Measurements from ENCODE around the gene COX6A2.

COX6A2 gene

DNA sequence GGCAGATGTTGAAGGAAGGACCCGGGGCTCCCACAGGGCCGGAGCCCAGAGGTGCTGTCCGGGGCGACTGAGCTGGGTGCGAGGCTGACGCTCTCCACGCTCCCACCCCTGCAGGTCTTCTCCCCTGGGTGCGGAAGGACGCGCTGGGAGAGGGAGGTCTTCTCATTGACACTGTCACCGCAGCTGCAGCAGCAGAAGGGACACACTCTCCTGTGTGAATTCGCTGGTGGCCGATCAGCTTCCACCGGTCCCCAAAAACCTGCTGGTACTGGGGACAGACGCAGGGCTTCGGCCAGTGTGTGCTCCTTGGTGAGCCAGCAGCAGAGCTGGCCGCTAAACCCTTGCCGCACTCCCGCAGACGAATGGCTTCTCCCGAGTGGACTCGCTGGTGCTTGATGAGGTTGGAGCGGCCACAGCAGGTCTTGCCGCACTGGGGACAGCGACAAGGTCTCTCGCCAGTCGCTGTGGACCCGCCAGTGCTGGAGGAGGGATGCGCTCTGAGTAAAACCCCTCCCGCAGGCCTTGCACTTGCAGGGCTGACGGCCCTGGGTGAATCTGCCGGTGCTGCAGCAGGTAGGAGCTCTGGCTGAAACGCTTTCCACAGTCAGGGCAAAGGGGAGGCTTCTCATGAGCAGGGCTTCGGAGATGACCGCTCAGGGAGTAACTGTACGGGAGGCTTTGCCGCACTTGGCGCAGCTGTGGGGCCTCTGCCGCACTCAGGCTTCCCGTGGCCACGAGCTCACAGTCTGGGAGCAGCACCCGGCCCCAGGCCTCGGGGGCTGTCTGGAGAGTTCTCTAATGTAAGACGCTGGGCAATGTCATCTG, 8.3 kb upstream of the COX6A2 start:
- Histone ChIP-seq H2AFZ (ENCODE audit: low read depth, low read length) (no peak overlapping the region), H4K8ac (ENCODE audit: low read length) (no peak overlapping the region), H3K4me1 (ENCODE audit: control insufficient read depth, insufficient read depth, low read depth, low read length) (no peaks in the 10 kb centered on the region), H3K79me1 (replicated peaks; ENCODE audit: low read length, poor library complexity, severe bottlenecking) (no peaks in the 10 kb centered on the region), H2BK120ac (ENCODE audit: low read depth, low read length) (no peak overlapping the region), H2AK5ac (ENCODE audit: low read length, severe bottlenecking) (no peak overlapping the region), H3K18ac (ENCODE audit: low read depth in 1 of 2, low read length in 2 of 2) (no peak overlapping the region), H3K4ac (ENCODE audit: low read depth in 1 of 2, low read length in 2 of 2) (no peak overlapping the region), H2BK5ac (ENCODE audit: low read depth, low read length, poor library complexity, severe bottlenecking) (no peak overlapping the region), H2BK12ac (ENCODE audit: low read length in 2 of 2) (no peak overlapping the region), H3K36me3 (ENCODE audit: control insufficient read depth in 1 of 2, insufficient read depth in 2 of 2, low read depth in 1 of 2, low read length in 2 of 2) (no peaks in the 10 kb centered on the region), H3K4me2 (ENCODE audit: low read length, poor library complexity, severe bottlenecking) (no peak overlapping the region), H4K91ac (ENCODE audit: low read length) (no peak overlapping the region), H3K9ac (ENCODE audit: low read length) (no peak overlapping the region), H3K14ac (ENCODE audit: low read length in 2 of 2) (no peak overlapping the region), H3K4me3 (ENCODE audit: insufficient read depth in 1 of 2, low read depth in 1 of 2, low read length in 2 of 2) (no peak overlapping the region), H3K27me3 (ENCODE audit: control insufficient read depth in 1 of 2, insufficient read depth in 1 of 2, low read length in 2 of 2) (no peaks in the 10 kb centered on the region), H3K27ac (ENCODE audit: low read length, poor library complexity, severe bottlenecking) (no peak overlapping the region), H2BK15ac (ENCODE audit: low read depth, poor library complexity, severe bottlenecking) (no peak overlapping the region), H3K23ac (ENCODE audit: low read length in 2 of 2) (no peak overlapping the region), H3K9me3 (ENCODE audit: control insufficient read depth, low read length) (no peaks in the 10 kb centered on the region)
- no peak for DNase-seq
- WGBS = 94% methylated on average over 44 of the region's 44 CpGs

DNA sequence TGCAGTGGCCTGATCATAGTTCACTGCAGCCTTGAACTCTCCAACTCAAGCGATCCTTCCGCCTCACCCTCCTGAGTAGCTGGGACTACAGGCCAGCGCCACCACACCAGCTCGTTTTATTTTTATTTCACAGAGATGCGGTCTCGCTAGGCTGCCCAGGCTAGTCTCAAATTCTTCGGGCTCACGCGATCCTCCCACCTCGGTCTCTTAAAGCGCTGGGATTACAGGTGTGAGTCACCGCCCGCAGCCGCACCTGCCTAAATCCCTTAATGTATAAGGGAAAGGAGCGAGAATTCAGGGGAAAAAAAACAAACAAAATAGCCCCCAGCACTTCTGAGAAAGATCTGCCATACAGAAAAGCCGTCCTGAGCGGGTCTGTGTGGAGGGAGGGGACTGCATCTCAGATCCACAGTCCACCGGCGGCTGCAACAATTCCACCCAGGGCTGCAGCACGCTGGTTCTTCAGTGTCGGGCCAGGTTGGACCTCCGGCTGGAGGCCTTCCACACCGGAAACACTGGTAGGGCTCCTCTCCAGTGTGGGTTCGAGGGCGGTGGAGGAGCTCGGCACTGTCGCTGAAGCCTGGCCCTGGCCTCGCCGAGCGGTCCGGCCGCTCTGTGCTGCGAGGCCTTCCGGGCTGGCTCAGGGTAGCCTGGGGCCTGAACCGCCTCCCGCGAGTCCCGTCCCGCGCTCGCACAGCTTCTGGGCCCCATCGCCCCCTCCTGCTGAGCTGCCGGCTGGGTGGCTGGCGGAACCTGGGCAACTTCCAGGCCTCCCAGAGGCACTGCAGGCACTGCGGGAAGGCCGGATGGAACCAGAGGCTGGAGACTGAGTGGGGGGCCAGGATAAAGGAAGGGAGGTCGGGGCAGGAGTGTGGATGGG, 7.4 kb upstream of the COX6A2 start:
- no peaks in the 10 kb centered on the region for H3K36me3 ChIP-seq (ENCODE audit: control insufficient read depth in 1 of 2, insufficient read depth in 2 of 2, low read depth in 1 of 2, low read length in 2 of 2)
- H3K9ac ChIP-seq (ENCODE audit: low read length) = no peak overlapping the region
- no peak overlapping the region for H4K8ac ChIP-seq (ENCODE audit: low read length)
- H2AFZ ChIP-seq (ENCODE audit: low read depth, low read length) = no peak overlapping the region
- no peak overlapping the region for H2BK120ac ChIP-seq (ENCODE audit: low read depth, low read length)
- H3K4me3 ChIP-seq (ENCODE audit: insufficient read depth in 1 of 2, low read depth in 1 of 2, low read length in 2 of 2) = no peak overlapping the region
- 89% methylated on average over 43 of the region's 47 CpGs for WGBS
- H2BK5ac ChIP-seq (ENCODE audit: low read depth, low read length, poor library complexity, severe bottlenecking) = no peak overlapping the region
- H3K18ac ChIP-seq (ENCODE audit: low read depth in 1 of 2, low read length in 2 of 2) = no peak overlapping the region
- no peaks in the 10 kb centered on the region for H3K4me1 ChIP-seq (ENCODE audit: control insufficient read depth, insufficient read depth, low read depth, low read length)
- no peak for DNase-seq
- H3K4ac ChIP-seq (ENCODE audit: low read depth in 1 of 2, low read length in 2 of 2) = no peak overlapping the region
- H3K79me1 ChIP-seq (replicated peaks; ENCODE audit: low read length, poor library complexity, severe bottlenecking) = no peaks in the 10 kb centered on the region
- no peak overlapping the region for H4K91ac ChIP-seq (ENCODE audit: low read length)
- H3K27ac ChIP-seq (ENCODE audit: low read length, poor library complexity, severe bottlenecking) = no peak overlapping the region
- no peak overlapping the region for H2BK15ac ChIP-seq (ENCODE audit: low read depth, poor library complexity, severe bottlenecking)
- H3K14ac ChIP-seq (ENCODE audit: low read length in 2 of 2) = no peak overlapping the region
- H3K23ac ChIP-seq (ENCODE audit: low read length in 2 of 2) = no peak overlapping the region
- no peak overlapping the region for H2AK5ac ChIP-seq (ENCODE audit: low read length, severe bottlenecking)
- H3K4me2 ChIP-seq (ENCODE audit: low read length, poor library complexity, severe bottlenecking) = no peak overlapping the region
- H2BK12ac ChIP-seq (ENCODE audit: low read length in 2 of 2) = no peak overlapping the region
- H3K27me3 ChIP-seq (ENCODE audit: control insufficient read depth in 1 of 2, insufficient read depth in 1 of 2, low read length in 2 of 2) = peaks cover 0 to 5% of the 10 kb centered on the region in 2 experiments
- H3K9me3 ChIP-seq (ENCODE audit: control insufficient read depth, low read length) = no peaks in the 10 kb centered on the region

DNA sequence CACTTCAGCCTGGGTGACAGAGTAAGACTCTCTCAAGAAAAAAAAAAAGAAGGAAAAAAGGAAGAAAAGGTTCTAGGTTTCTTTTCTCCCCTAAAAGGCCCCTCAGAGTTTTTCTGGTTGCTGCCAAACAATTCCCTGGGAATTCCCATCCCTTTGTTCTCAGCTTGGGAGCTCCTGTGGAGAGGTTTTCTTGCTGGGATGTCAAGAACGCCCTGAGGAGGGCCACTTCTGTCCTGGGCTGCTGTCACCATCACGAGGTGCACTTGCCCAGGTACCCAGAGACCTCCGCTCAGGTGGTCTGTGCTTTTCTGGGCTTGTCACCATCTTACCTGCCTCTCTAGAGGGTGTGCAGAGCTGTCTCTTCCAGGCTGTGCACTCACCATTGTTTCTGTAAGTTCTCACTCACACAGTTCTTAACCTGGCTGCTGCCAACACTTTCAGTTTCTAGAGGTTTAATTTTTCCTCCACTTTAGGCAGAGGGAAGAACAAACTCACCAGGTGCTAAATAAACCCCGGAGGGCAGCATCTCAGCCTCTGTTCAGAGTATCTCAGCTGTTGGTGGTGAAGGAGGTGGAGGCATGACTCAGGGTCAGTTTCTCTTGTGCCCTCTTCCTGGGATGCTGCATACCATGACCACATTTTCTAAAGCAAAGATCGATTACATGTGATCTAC, 2.4 kb upstream of the COX6A2 start:
- no peak overlapping the region for H2BK15ac ChIP-seq (ENCODE audit: low read depth, poor library complexity, severe bottlenecking)
- no peak for DNase-seq
- no peak overlapping the region for H2AFZ ChIP-seq (ENCODE audit: low read depth, low read length)
- no peak overlapping the region for H3K14ac ChIP-seq (ENCODE audit: low read length in 2 of 2)
- no peak overlapping the region for H3K18ac ChIP-seq (ENCODE audit: low read depth in 1 of 2, low read length in 2 of 2)
- H3K4me1 ChIP-seq (ENCODE audit: control insufficient read depth, insufficient read depth, low read depth, low read length) = peaks cover 3% of the 10 kb centered on the region
- H3K27ac ChIP-seq (ENCODE audit: low read length, poor library complexity, severe bottlenecking) = no peak overlapping the region
- H3K27me3 ChIP-seq (ENCODE audit: control insufficient read depth in 1 of 2, insufficient read depth in 1 of 2, low read length in 2 of 2) = peaks cover 14 to 17% of the 10 kb centered on the region in 2 experiments
- H2BK120ac ChIP-seq (ENCODE audit: low read depth, low read length) = no peak overlapping the region
- 55% methylated on average over 5 of the region's 5 CpGs for WGBS
- no peaks in the 10 kb centered on the region for H3K79me1 ChIP-seq (replicated peaks; ENCODE audit: low read length, poor library complexity, severe bottlenecking)
- no peak overlapping the region for H3K9ac ChIP-seq (ENCODE audit: low read length)
- no peak overlapping the region for H4K8ac ChIP-seq (ENCODE audit: low read length)
- H2AK5ac ChIP-seq (ENCODE audit: low read length, severe bottlenecking) = no peak overlapping the region
- no peaks in the 10 kb centered on the region for H3K36me3 ChIP-seq (ENCODE audit: control insufficient read depth in 1 of 2, insufficient read depth in 2 of 2, low read depth in 1 of 2, low read length in 2 of 2)
- H2BK5ac ChIP-seq (ENCODE audit: low read depth, low read length, poor library complexity, severe bottlenecking) = no peak overlapping the region
- no peak overlapping the region for H2BK12ac ChIP-seq (ENCODE audit: low read length in 2 of 2)
- H3K4ac ChIP-seq (ENCODE audit: low read depth in 1 of 2, low read length in 2 of 2) = no peak overlapping the region
- no peaks in the 10 kb centered on the region for H3K9me3 ChIP-seq (ENCODE audit: control insufficient read depth, low read length)
- H3K4me3 ChIP-seq (ENCODE audit: insufficient read depth in 1 of 2, low read depth in 1 of 2, low read length in 2 of 2) = no peak overlapping the region
- no peak overlapping the region for H4K91ac ChIP-seq (ENCODE audit: low read length)
- no peak overlapping the region for H3K4me2 ChIP-seq (ENCODE audit: low read length, poor library complexity, severe bottlenecking)
- H3K23ac ChIP-seq (ENCODE audit: low read length in 2 of 2) = no peak overlapping the region

DNA sequence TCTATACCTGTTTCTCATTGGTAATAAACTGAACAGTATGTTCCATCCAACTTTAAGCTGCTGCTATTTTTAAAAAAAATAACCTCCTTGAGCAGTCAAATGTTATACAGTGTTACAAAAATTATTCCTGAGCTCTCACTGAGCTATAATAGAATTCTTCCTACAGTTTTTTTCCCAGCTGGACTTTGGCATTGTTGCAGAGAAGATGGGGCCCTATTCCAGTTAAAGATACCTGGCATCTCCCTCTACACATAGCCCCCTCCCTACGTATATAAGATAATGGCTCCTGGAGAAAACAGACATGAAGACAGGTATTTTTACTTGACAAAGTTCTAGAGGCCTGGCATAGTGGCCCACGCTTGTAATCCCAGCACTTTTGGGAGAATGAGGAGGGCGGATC, 1.6 kb upstream of the COX6A2 start:
- Histone ChIP-seq H3K27ac (ENCODE audit: low read length, poor library complexity, severe bottlenecking) (no peak overlapping the region), H2BK15ac (ENCODE audit: low read depth, poor library complexity, severe bottlenecking) (no peak overlapping the region), H3K14ac (ENCODE audit: low read length in 2 of 2) (no peak overlapping the region), H3K4me3 (ENCODE audit: insufficient read depth in 1 of 2, low read depth in 1 of 2, low read length in 2 of 2) (no peak overlapping the region), H3K36me3 (ENCODE audit: control insufficient read depth in 1 of 2, insufficient read depth in 2 of 2, low read depth in 1 of 2, low read length in 2 of 2) (no peaks in the 10 kb centered on the region), H2AK5ac (ENCODE audit: low read length, severe bottlenecking) (no peak overlapping the region), H3K9ac (ENCODE audit: low read length) (no peak overlapping the region), H2BK12ac (ENCODE audit: low read length in 2 of 2) (no peak overlapping the region), H3K4me1 (ENCODE audit: control insufficient read depth, insufficient read depth, low read depth, low read length) (peaks cover 3% of the 10 kb centered on the region), H3K79me1 (replicated peaks; ENCODE audit: low read length, poor library complexity, severe bottlenecking) (no peaks in the 10 kb centered on the region), H3K9me3 (ENCODE audit: control insufficient read depth, low read length) (no peaks in the 10 kb centered on the region), H4K8ac (ENCODE audit: low read length) (no peak overlapping the region), H2AFZ (ENCODE audit: low read depth, low read length) (no peak overlapping the region), H3K4me2 (ENCODE audit: low read length, poor library complexity, severe bottlenecking) (no peak overlapping the region), H3K18ac (ENCODE audit: low read depth in 1 of 2, low read length in 2 of 2) (no peak overlapping the region), H2BK120ac (ENCODE audit: low read depth, low read length) (no peak overlapping the region), H4K91ac (ENCODE audit: low read length) (no peak overlapping the region), H3K4ac (ENCODE audit: low read depth in 1 of 2, low read length in 2 of 2) (no peak overlapping the region), H3K27me3 (ENCODE audit: control insufficient read depth in 1 of 2, insufficient read depth in 1 of 2, low read length in 2 of 2) (peaks cover 17 to 22% of the 10 kb centered on the region in 2 experiments), H2BK5ac (ENCODE audit: low read depth, low read length, poor library complexity, severe bottlenecking) (no peak overlapping the region), H3K23ac (ENCODE audit: low read length in 2 of 2) (no peak overlapping the region)
- DNase-seq = no peak
- WGBS = 82% methylated on average over 2 of the region's 3 CpGs
